Endothelial cell of umbilical vein (primary cell): ENCODE results near the gene DUS2. TPM values are rescaled to one million over a fixed set of nuclear protein-coding genes. Genes with fewer than 3 reads are reported as not detected.

Experiments
- BruUV-seq: library from RNA; stranded (reverse); fragments of 400-500 nt; replicated peaks from 2 replicates; lab custom pipeline; 2021; lab: Mats Ljungman, UMichigan
- CTCF ChIA-PET: fragments of 300-600, 350-600 bp; sonication (Branson Sonifier 250); formaldehyde crosslinking; loops from one replicate; lab custom pipeline; 2021; ENCODE audit warnings: antibody characterized with exemption, inconsistent platforms; lab: Charles Lee
- POLR2A ChIA-PET: fragments of 300-600, 350-600 bp; sonication (Branson Sonifier 250); formaldehyde crosslinking; loops from one replicate; lab custom pipeline; 2021; ENCODE audit warnings: antibody characterized with exemption, inconsistent platforms; lab: Charles Lee
- DNase-seq: peaks from one replicate; pipeline ENCODE4 v3.0.0-alpha.2; 2011; ENCODE audit warnings: low read depth, low spot score
- FAIRE-seq: peaks from 2 replicates; lab custom pipeline; 2011; peaks lifted over from hg19 to GRCh38; lab: Jason Lieb, UNC
- H2AFZ ChIP-seq: 2 replicates; pipeline ENCODE4 v1.6.0; 2012; ENCODE audit warnings: low read depth, low read length, control low read depth, inconsistent platforms
- H3K27ac ChIP-seq: 2 replicates; pipeline ENCODE4 v1.5.1; 2011; ENCODE audit warnings: low read depth, mild to moderate bottlenecking, control low read depth, low read length, moderate library complexity; ENCODE audit not compliant: insufficient read depth
- H3K27me3 ChIP-seq, 2 experiments: 2 replicates each; pipeline versions ENCODE4 v1.6.0 to v1.6.1; 2011; ENCODE audit warnings: low read length in 2 of 2, mixed read lengths in 1 of 2; ENCODE audit not compliant: control insufficient read depth in 2 of 2, insufficient read depth in 2 of 2
- H3K36me3 ChIP-seq, 2 experiments: 2 replicates in 1 of 2; 3 replicates in 1 of 2; pipeline ENCODE4 v1.5.1; 2011; ENCODE audit warnings: low read length in 2 of 2, mild to moderate bottlenecking in 1 of 2, moderate library complexity in 1 of 2; ENCODE audit not compliant: control insufficient read depth in 2 of 2, insufficient read depth in 2 of 2; ENCODE audit errors: extremely low read depth in 1 of 2
- H3K4me1 ChIP-seq: 3 replicates; pipeline ENCODE4 v1.5.1; 2011; ENCODE audit warnings: mild to moderate bottlenecking, low read length; ENCODE audit not compliant: control insufficient read depth, insufficient read depth; ENCODE audit errors: extremely low read depth
- H3K4me2 ChIP-seq: 2 replicates; pipeline ENCODE4 v1.6.1; 2011; ENCODE audit warnings: low read length, control low read depth, mixed read lengths; ENCODE audit not compliant: insufficient read depth
- H3K4me3 ChIP-seq, 3 experiments: fragments of 200-600 bp in 1 of 3; sonication (generic), shearing (Covaris generic) in 1 of 3; replicated peaks in 1 of 3; 2 replicates each; pipeline ENCODE4 v1.5.1; 2011 to 2016; ENCODE audit warnings: control low read depth in 3 of 3, low read length in 3 of 3, mild to moderate bottlenecking in 2 of 3, inconsistent platforms in 1 of 3, low read depth in 1 of 3, moderate library complexity in 1 of 3; ENCODE audit not compliant: insufficient read depth in 1 of 3
- H3K79me2 ChIP-seq: 2 replicates; pipeline ENCODE4 v1.6.0; 2012; ENCODE audit warnings: low read length, inconsistent platforms; ENCODE audit not compliant: control insufficient read depth, insufficient read depth
- H3K9ac ChIP-seq: replicated peaks from 2 replicates; pipeline ENCODE3; 2011; ENCODE audit warnings: low read length, control low read depth; ENCODE audit not compliant: insufficient read depth; ENCODE audit errors: extremely low read depth
- H3K9me1 ChIP-seq: replicated peaks from 3 replicates; pipeline ENCODE4 v1.6.0; 2011; ENCODE audit warnings: mild to moderate bottlenecking, low read length; ENCODE audit not compliant: control insufficient read depth, insufficient read depth; ENCODE audit errors: extremely low read depth
- H3K9me3 ChIP-seq: replicated peaks from 2 replicates; pipeline ENCODE4 v1.5.1; 2012; ENCODE audit warnings: low read length, inconsistent platforms; ENCODE audit not compliant: control insufficient read depth, insufficient read depth
- H4K20me1 ChIP-seq: replicated peaks from 2 replicates; pipeline ENCODE3; 2011; ENCODE audit warnings: mild to moderate bottlenecking, low read length; ENCODE audit not compliant: control insufficient read depth, insufficient read depth; ENCODE audit errors: extremely low read depth
- MAX ChIP-seq: IDR thresholded peaks from 2 replicates; pipeline ENCODE4 v1.6.1; 2011; ENCODE audit not compliant: insufficient read depth, insufficient read length
- POLR2A ChIP-seq: IDR thresholded peaks from 2 replicates; pipeline ENCODE4 v1.6.1; 2012; ENCODE audit warnings: low read depth, mild to moderate bottlenecking, control low read depth, low read length
- POLR2AphosphoS5 ChIP-seq: IDR thresholded peaks from 2 replicates; pipeline ENCODE4 v1.6.1; 2012; ENCODE audit warnings: low read depth, mild to moderate bottlenecking, control low read depth, low read length, moderate library complexity; ENCODE audit not compliant: insufficient read depth
- dilution Hi-C: fragments of 300-500 bp; cut with MboI; formaldehyde crosslinking; loops from one replicate; pipeline ENCODE4 v1.15.0; 2019; ENCODE audit warnings: low sequenced_read_pairs; ENCODE audit not compliant: extremely low pct_ligation_motif_present
- intact Hi-C: fragments of 100-400 bp; cut with micrococcal nuclease; formaldehyde crosslinking; loops from one replicate; pipeline ENCODE4 v1.10.0; 2022
- polyA plus RNA-seq, 4 experiments: library from polyadenylated mRNA; depleted of rRNA in 3 of 4; stranded (reverse) in 3 of 4; unstranded in 1 of 4; fragments of >200 nt; gene quantifications; 2 replicates each; pipeline versions ENCODE4 v1.2.1 to v1.2.3, GENCODE V29; 2011 to 2012; ENCODE audit warnings: missing spikeins in 1 of 4
- small RNA-seq: library from RNA; depleted of rRNA; stranded (forward); fragments of <200 nt; gene quantifications from one replicate; pipeline ENCODE3, GENCODE V24; 2012; ENCODE audit warnings: low replicate concordance, low read depth; ENCODE audit not compliant: insufficient read depth, insufficient read length
- total RNA-seq: library from RNA; stranded (reverse); gene quantifications from 2 replicates; pipeline ENCODE4 v1.2.3, GENCODE V29; 2021

DUS2 gene
- total and polyA plus RNA-seq, 2 donors (not counting 3 experiments of a cell fraction or from before 2014, with no cell fraction given): 16.4 to 21.7 TPM

DNA sequence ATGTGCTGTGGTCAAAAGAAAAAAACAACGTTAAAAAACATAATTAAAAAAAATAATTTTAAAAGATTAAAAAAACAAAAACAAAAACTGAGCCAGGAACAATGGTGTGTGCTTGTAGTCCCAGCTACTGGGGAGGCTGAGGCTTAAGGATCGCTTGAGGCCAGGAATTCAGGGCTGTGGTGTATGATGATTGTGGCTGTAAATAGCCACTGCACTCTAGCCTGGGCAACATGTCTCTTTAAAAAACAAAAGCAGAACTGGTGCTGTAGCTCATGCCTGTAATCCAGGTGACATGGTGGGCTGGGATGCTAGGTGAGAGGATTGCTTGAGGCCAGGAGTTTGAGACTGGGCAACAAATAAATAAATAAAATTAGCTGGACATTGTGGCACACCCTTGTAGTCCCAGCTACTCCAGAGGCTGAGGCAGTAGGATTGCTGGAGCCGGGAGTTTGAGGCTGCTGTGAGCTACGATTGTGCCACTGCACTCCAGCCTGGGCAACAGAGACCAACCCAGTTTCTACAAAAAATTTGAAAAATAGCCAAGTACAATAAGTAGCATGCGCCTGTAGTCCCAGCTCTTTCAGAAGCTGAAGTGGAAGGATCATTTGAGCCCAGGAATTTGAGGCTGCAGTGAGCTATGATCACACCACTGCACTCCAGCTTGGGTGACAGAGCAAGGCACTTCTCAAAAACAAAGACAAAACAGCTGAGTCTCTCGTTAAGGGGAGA lies 105.7 kb downstream of the DUS2 start:
- FAIRE-seq (peak; percentile 35), DNase-seq (peak; percentile 31)
- H3K4me3 ChIP-seq: no peak overlapping the region
- TF ChIP-seq POLR2AphosphoS5: no peak
- no peak for TF ChIP-seq MAX
- no peak for TF ChIP-seq POLR2A
- no peaks in the 10 kb centered on the region for H3K36me3 ChIP-seq
- H3K9me1 ChIP-seq: no peaks in the 10 kb centered on the region
- H3K4me1 ChIP-seq: peaks cover 16% of the 10 kb centered on the region
- H2AFZ ChIP-seq: no peak overlapping the region
- dilution Hi-C loops: no loop called here
- CTCF ChIA-PET: interaction anchor here (1.2 to 2.8 kb wide), 3 partner anchors 12 to 42 kb away, joined by 3 to 13 read pairs (median 5); no protein-coding TSS in a partner anchor
- no peaks in the 10 kb centered on the region for H3K27me3 ChIP-seq
- intact Hi-C loops: loop anchor here (5.0 kb wide), 2 partner anchors 39 to 41 kb away; partner anchors contain the start of gene NFATC3
- peaks cover 30% of the 10 kb centered on the region for H3K79me2 ChIP-seq
- H4K20me1 ChIP-seq: no peaks in the 10 kb centered on the region
- H3K9ac ChIP-seq: no peak overlapping the region
- peak overlapping the region; percentile 0 for H3K4me2 ChIP-seq
- no peaks in the 10 kb centered on the region for H3K9me3 ChIP-seq
- no TSS peak for BruUV-seq
- H3K27ac ChIP-seq: no peak overlapping the region
- POLR2A ChIA-PET: no interaction called here

Small RNA genes lying within 50 kb of the gene (small RNA-seq; reads per million reads assigned to genes)
- gene RF00019 (not detected), gene RNU6-359P (not detected)

Other genes starting within 250 kb of the DUS2 start
- 20.6 and 25.6 TPM in 2 replicates for gene RANBP10, start 216.7 kb upstream of the DUS2 start, total RNA-seq
- 28.3 and 28.8 TPM in 2 replicates for gene RANBP10, start 216.7 kb upstream of the DUS2 start, polyA plus RNA-seq
- 0.95 and 1.0 TPM in 2 replicates for gene TSNAXIP1, start 216.4 kb upstream of the DUS2 start, total RNA-seq
- gene TSNAXIP1, start 216.4 kb upstream of the DUS2 start, polyA plus RNA-seq: 1.0 and 1.2 TPM in 2 replicates
- gene THAP11, start 181.0 kb upstream of the DUS2 start, total RNA-seq: 22.6 and 24.0 TPM in 2 replicates
- gene THAP11, start 181.0 kb upstream of the DUS2 start, polyA plus RNA-seq: 25.9 and 27.5 TPM in 2 replicates
- 199 and 208 TPM in 2 replicates for gene NUTF2, start 176.4 kb upstream of the DUS2 start, total RNA-seq
- gene NUTF2, start 176.4 kb upstream of the DUS2 start, polyA plus RNA-seq: 273 and 425 TPM in 2 replicates
- gene CENPT, start 175.6 kb upstream of the DUS2 start, total RNA-seq: 57.5 and 60.3 TPM in 2 replicates
- gene CENPT, start 175.6 kb upstream of the DUS2 start, polyA plus RNA-seq: 61.3 and 70.3 TPM in 2 replicates
- gene EDC4, start 150.2 kb upstream of the DUS2 start, total RNA-seq: 68.0 and 81.2 TPM in 2 replicates
- 57.5 and 71.6 TPM in 2 replicates for gene EDC4, start 150.2 kb upstream of the DUS2 start, polyA plus RNA-seq
- gene NRN1L, start 138.4 kb upstream of the DUS2 start, total RNA-seq: not detected in 2 replicates
- 0.37 and 1.0 TPM in 2 replicates for gene NRN1L, start 138.4 kb upstream of the DUS2 start, polyA plus RNA-seq
- 25.9 and 27.0 TPM in 2 replicates for gene PSKH1, start 130.0 kb upstream of the DUS2 start, total RNA-seq
- gene PSKH1, start 130.0 kb upstream of the DUS2 start, polyA plus RNA-seq: 42.6 and 48.8 TPM in 2 replicates
- 1.0 and 1.8 TPM in 2 replicates for gene CTRL, start 91.4 kb upstream of the DUS2 start, total RNA-seq
- 1.1 TPM in 2 replicates for gene CTRL, start 91.4 kb upstream of the DUS2 start, polyA plus RNA-seq
- 32.7 and 40.8 TPM in 2 replicates for gene PSMB10, start 86.4 kb upstream of the DUS2 start, total RNA-seq
- 54.7 and 80.3 TPM in 2 replicates for gene PSMB10, start 86.4 kb upstream of the DUS2 start, polyA plus RNA-seq
- 44.9 and 46.1 TPM in 2 replicates for gene LCAT, start 79.2 kb upstream of the DUS2 start, total RNA-seq
- 22.6 and 32.5 TPM in 2 replicates for gene LCAT, start 79.2 kb upstream of the DUS2 start, polyA plus RNA-seq
- 99.0 and 114 TPM in 2 replicates for gene SLC12A4, start 54.6 kb upstream of the DUS2 start, total RNA-seq
- gene SLC12A4, start 54.6 kb upstream of the DUS2 start, polyA plus RNA-seq: 110 and 124 TPM in 2 replicates
- not detected in 2 replicates for gene DPEP3, start 42.8 kb upstream of the DUS2 start, total RNA-seq
- gene DPEP3, start 42.8 kb upstream of the DUS2 start, polyA plus RNA-seq: 0.03 and 0.06 TPM in 2 replicates
- gene DPEP2, start 23.8 kb upstream of the DUS2 start, total RNA-seq: 0.18 and 0.27 TPM in 2 replicates
- gene DPEP2, start 23.8 kb upstream of the DUS2 start, polyA plus RNA-seq: 1.7 and 1.8 TPM in 2 replicates
- not detected in 2 replicates for gene DPEP2NB, start 7.4 kb upstream of the DUS2 start, total RNA-seq
- gene DPEP2NB, start 7.4 kb upstream of the DUS2 start, polyA plus RNA-seq: not detected in 2 replicates
- gene DDX28, start 52 bp upstream of the DUS2 start, total RNA-seq: 7.9 and 8.4 TPM in 2 replicates
- gene DDX28, start 52 bp upstream of the DUS2 start, polyA plus RNA-seq: 12.5 and 14.9 TPM in 2 replicates
- 30.5 and 33.1 TPM in 2 replicates for gene NFATC3, start 62.1 kb downstream of the DUS2 start, total RNA-seq
- gene NFATC3, start 62.1 kb downstream of the DUS2 start, polyA plus RNA-seq: 15.6 and 15.8 TPM in 2 replicates
- gene ESRP2, start 212.8 kb downstream of the DUS2 start, total RNA-seq: 0.66 and 0.99 TPM in 2 replicates
- gene ESRP2, start 212.8 kb downstream of the DUS2 start, polyA plus RNA-seq: 0.57 and 0.70 TPM in 2 replicates
- gene PLA2G15, start 222.1 kb downstream of the DUS2 start, total RNA-seq: 24.0 and 24.3 TPM in 2 replicates
- gene PLA2G15, start 222.1 kb downstream of the DUS2 start, polyA plus RNA-seq: 41.8 and 45.4 TPM in 2 replicates
- gene SLC7A6, start 241.2 kb downstream of the DUS2 start, total RNA-seq: 68.0 and 68.7 TPM in 2 replicates
- gene SLC7A6, start 241.2 kb downstream of the DUS2 start, polyA plus RNA-seq: 86.5 and 92.0 TPM in 2 replicates